B cell (primary cell): Measurements from ENCODE around the gene USP20.

Source experiments
- EZH2 ChIP-seq: IDR thresholded peaks from 2 replicates; pipeline ENCODE4 v1.6.1; 2012; ENCODE audit warnings: borderline replicate concordance, low read depth, mild to moderate bottlenecking, moderate library complexity, low read length; ENCODE audit not compliant: insufficient read depth, poor library complexity, severe bottlenecking
- TF ChIP-seq, protein P1 (sequence below): fragments of 200-600 bp; IDR thresholded peaks from one replicate; pipeline ENCODE4 v1.8.0; 2022; ENCODE audit warnings: antibody characterized with exemption, mild to moderate bottlenecking

DNA sequence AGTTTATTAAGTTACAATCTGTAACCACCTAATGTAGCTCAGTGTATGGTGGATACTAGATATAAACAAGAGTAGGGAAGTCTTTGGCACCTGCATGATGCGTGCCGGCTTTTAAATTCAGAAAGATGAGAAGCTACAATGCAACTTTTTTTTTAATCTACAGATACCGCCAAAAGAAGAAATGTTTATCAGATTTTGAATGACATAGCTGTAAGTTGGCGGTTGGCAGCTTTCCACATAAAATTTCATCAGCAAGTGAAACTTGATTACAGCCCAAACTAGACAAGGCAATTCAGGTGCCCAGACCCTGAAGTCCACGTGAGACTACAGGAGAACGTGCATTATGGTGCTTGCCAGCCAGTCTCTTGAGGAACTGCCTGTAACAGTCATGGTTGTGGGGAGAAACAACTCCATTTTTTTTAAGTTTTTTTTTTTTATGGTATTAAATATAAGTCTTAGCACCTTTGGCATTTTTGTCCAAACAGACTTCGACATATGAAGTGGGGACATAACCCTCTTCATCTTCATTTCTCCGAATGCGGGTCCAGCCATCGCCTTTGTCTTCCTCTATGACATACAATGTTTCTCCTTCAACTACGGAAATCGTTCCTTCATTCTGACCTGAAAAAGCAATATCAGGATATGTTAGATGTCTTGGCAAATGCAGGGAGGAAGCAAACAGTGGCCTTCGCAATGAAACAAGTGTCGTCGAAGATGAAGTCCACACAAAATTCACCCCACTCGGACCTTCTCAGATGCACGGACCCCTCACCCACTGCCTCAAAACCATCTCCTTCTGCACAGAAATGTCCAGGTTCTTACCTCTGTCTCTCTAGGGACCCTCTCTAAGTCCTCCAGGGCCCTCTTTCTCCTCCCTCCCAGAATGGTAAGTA, 60.4 kb downstream of the USP20 start:
- TF ChIP-seq, protein P1, sequence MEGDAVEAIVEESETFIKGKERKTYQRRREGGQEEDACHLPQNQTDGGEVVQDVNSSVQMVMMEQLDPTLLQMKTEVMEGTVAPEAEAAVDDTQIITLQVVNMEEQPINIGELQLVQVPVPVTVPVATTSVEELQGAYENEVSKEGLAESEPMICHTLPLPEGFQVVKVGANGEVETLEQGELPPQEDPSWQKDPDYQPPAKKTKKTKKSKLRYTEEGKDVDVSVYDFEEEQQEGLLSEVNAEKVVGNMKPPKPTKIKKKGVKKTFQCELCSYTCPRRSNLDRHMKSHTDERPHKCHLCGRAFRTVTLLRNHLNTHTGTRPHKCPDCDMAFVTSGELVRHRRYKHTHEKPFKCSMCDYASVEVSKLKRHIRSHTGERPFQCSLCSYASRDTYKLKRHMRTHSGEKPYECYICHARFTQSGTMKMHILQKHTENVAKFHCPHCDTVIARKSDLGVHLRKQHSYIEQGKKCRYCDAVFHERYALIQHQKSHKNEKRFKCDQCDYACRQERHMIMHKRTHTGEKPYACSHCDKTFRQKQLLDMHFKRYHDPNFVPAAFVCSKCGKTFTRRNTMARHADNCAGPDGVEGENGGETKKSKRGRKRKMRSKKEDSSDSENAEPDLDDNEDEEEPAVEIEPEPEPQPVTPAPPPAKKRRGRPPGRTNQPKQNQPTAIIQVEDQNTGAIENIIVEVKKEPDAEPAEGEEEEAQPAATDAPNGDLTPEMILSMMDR: no peak
- TF ChIP-seq EZH2: no peak
